SK-N-SH (cell line): ENCODE results near the gene IL22RA1. TPM values are rescaled to one million over a fixed set of nuclear protein-coding genes. Genes with fewer than 3 reads are reported as not detected.

ENCODE experiments used
- CTCF ChIA-PET: fragments of 300-600, 350-600 bp; formaldehyde crosslinking; extraction: SDS; loops from one replicate; lab custom pipeline; 2021; lab: Yijun Ruan, JAX
- POLR2A ChIA-PET: fragments of 350-600 bp; sonication (Branson Sonifier 250); formaldehyde crosslinking; extraction: SDS; loops from one replicate; lab custom pipeline; 2020; ENCODE audit warnings: antibody characterized with exemption, inconsistent platforms; lab: Yijun Ruan, JAX
- DNase-seq: peaks from one replicate; pipeline ENCODE4 v3.0.0; 2012
- H2AFZ ChIP-seq: fragments of 200-600 bp; sonication (generic); 2 replicates; pipeline ENCODE4 v1.8.1; 2016; ENCODE audit warnings: antibody characterized with exemption, mild to moderate bottlenecking, low read depth
- H3F3A ChIP-seq: fragments of 200-600 bp; sonication (generic); replicated peaks from 2 replicates; pipeline ENCODE3; 2016; ENCODE audit warnings: antibody characterized with exemption, mild to moderate bottlenecking; ENCODE audit not compliant: insufficient read depth
- H3K27ac ChIP-seq, 2 experiments: fragments of 200-500 bp in 1 of 2; fragments of 200-600 bp in 1 of 2; sonication (Bioruptor generic) in 1 of 2; sonication (generic), shearing (Covaris generic) in 1 of 2; 2 replicates each; pipeline versions ENCODE4 v1.5.1 to v1.6.1; 2014 to 2016; ENCODE audit warnings: low read depth in 2 of 2, inconsistent platforms in 1 of 2, low read length in 1 of 2, mild to moderate bottlenecking in 1 of 2, mixed read lengths in 1 of 2
- H3K27me3 ChIP-seq: fragments of 200-600 bp; sonication (generic), shearing (Covaris generic); 2 replicates; pipeline ENCODE4 v1.6.1; 2016; ENCODE audit warnings: mixed run types; ENCODE audit not compliant: insufficient read depth
- H3K36me3 ChIP-seq, 2 experiments: fragments of 200-500 bp in 1 of 2; fragments of 200-600 bp in 1 of 2; sonication (Bioruptor generic) in 1 of 2; sonication (generic) in 1 of 2; replicated peaks in 1 of 2; 2 replicates each; pipeline versions ENCODE3 to v1.5.1; 2014 to 2016; ENCODE audit warnings: low read length in 1 of 2, mild to moderate bottlenecking in 1 of 2; ENCODE audit not compliant: insufficient read depth in 2 of 2, control insufficient read depth in 1 of 2
- H3K4me1 ChIP-seq, 2 experiments: fragments of 200-500 bp in 1 of 2; fragments of 200-600 bp in 1 of 2; sonication (Bioruptor generic) in 1 of 2; sonication (generic), shearing (Covaris generic) in 1 of 2; 2 replicates each; pipeline versions ENCODE4 v1.5.1 to v1.6.1; 2014 to 2016; ENCODE audit warnings: low read depth in 1 of 2, low read length in 1 of 2, mixed run types in 1 of 2; ENCODE audit not compliant: insufficient read depth in 2 of 2, control insufficient read depth in 1 of 2
- H3K4me2 ChIP-seq: fragments of 200-600 bp; sonication (generic), shearing (Covaris generic); 2 replicates; pipeline ENCODE4 v1.6.1; 2017; ENCODE audit warnings: mixed run types
- H3K4me3 ChIP-seq, 2 experiments: fragments of 200-500 bp in 1 of 2; fragments of 200-600 bp in 1 of 2; sonication (Bioruptor generic) in 1 of 2; sonication (generic), shearing (Covaris generic) in 1 of 2; 2 replicates each; pipeline versions ENCODE4 v1.5.1 to v1.8.1; 2014 to 2016; ENCODE audit warnings: low read depth in 2 of 2, inconsistent platforms in 1 of 2, low read length in 1 of 2, mild to moderate bottlenecking in 1 of 2, mixed read lengths in 1 of 2, moderate library complexity in 1 of 2
- H3K79me2 ChIP-seq: fragments of 200-600 bp; sonication (generic); 2 replicates; pipeline ENCODE4 v1.8.1; 2017; ENCODE audit warnings: mild to moderate bottlenecking; ENCODE audit not compliant: insufficient read depth
- H3K9ac ChIP-seq: fragments of 200-600 bp; sonication (generic); 2 replicates; pipeline ENCODE4 v1.6.1; 2017; ENCODE audit warnings: mixed run types
- H3K9me2 ChIP-seq: fragments of 200-600 bp; sonication (generic); 2 replicates; pipeline ENCODE4 v1.6.1; 2017; ENCODE audit warnings: mixed run types
- H3K9me3 ChIP-seq: fragments of 200-600 bp; sonication (generic); 2 replicates; pipeline ENCODE4 v1.6.1; 2017; ENCODE audit warnings: mixed run types, mild to moderate bottlenecking, moderate library complexity
- H4K20me1 ChIP-seq: fragments of 200-600 bp; sonication (generic); 2 replicates; pipeline ENCODE4 v1.6.1; 2017; ENCODE audit warnings: mild to moderate bottlenecking, mixed run types; ENCODE audit not compliant: insufficient read depth
- CHD2 ChIP-seq: fragments of 150-350 bp; IDR thresholded peaks from 2 replicates; pipeline ENCODE4 v1.6.1; 2018; ENCODE audit warnings: low read length; ENCODE audit not compliant: partially characterized antibody
- EP300 ChIP-seq, 2 experiments: IDR thresholded peaks; 2 replicates each; pipeline versions ENCODE4 v1.4.0 to v1.6.1; 2012; ENCODE audit warnings: borderline replicate concordance in 1 of 2, low read depth in 1 of 2, low read length in 1 of 2
- GATA2 ChIP-seq: sonication (generic); formaldehyde crosslinking; IDR thresholded peaks from 2 replicates; pipeline ENCODE4 v1.5.0; 2020; ENCODE audit warnings: mild to moderate bottlenecking, missing genetic modification reagents
- JUND ChIP-seq: IDR thresholded peaks from 2 replicates; pipeline ENCODE4 v1.4.0; 2012
- MXI1 ChIP-seq: IDR thresholded peaks from 2 replicates; pipeline ENCODE4 v1.6.1; 2012; ENCODE audit warnings: mild to moderate bottlenecking, low read depth, low read length, improper control_type of control experiment
- NFIC ChIP-seq: IDR thresholded peaks from 2 replicates; pipeline ENCODE4 v1.4.0; 2012; ENCODE audit warnings: borderline replicate concordance
- NRF1 ChIP-seq: IDR thresholded peaks from 2 replicates; pipeline ENCODE4 v1.6.1; 2012; ENCODE audit warnings: low read depth, mild to moderate bottlenecking, low read length
- RAD21 ChIP-seq: IDR thresholded peaks from 2 replicates; pipeline ENCODE4 v1.6.1; 2012; ENCODE audit warnings: mild to moderate bottlenecking, low read length
- SIN3A ChIP-seq: IDR thresholded peaks from 2 replicates; pipeline ENCODE4 v1.6.1; 2012; ENCODE audit warnings: low read depth, mild to moderate bottlenecking, low read length, moderate library complexity, borderline replicate concordance
- SMC3 ChIP-seq: IDR thresholded peaks from 2 replicates; pipeline ENCODE4 v1.6.1; 2012; ENCODE audit warnings: low read depth, low read length, improper control_type of control experiment
- TAF1 ChIP-seq: IDR thresholded peaks from 2 replicates; pipeline ENCODE4 v1.6.1; 2012; ENCODE audit warnings: low read depth, mild to moderate bottlenecking, low read length, moderate library complexity, borderline replicate concordance
- TCF12 ChIP-seq: IDR thresholded peaks from 2 replicates; pipeline ENCODE4 v1.4.0; 2012
- TEAD4 ChIP-seq: IDR thresholded peaks from 2 replicates; pipeline ENCODE4 v1.4.0; 2012; ENCODE audit warnings: mild to moderate bottlenecking, borderline replicate concordance; ENCODE audit not compliant: insufficient read depth
- YY1 ChIP-seq: IDR thresholded peaks from 2 replicates; pipeline ENCODE4 v1.4.0; 2012; ENCODE audit warnings: low read depth, mild to moderate bottlenecking
- WGBS: methylation state at CpG from one replicate; pipeline ENCODE4 v1.1.6; 2017; ENCODE audit warnings: low lambda C conversion rate; 5-methylcytosine and 5-hydroxymethylcytosine counted together
- polyA plus RNA-seq, 3 experiments: library from polyadenylated mRNA; depleted of rRNA; stranded (reverse); fragments of >200 nt; gene quantifications; 2 replicates each; pipeline ENCODE4 v1.2.3, GENCODE V29; 2012
- TF ChIP-seq, protein P1 (sequence below): IDR thresholded peaks from 2 replicates; pipeline ENCODE4 v1.4.0; 2012; ENCODE audit warnings: low read depth, borderline replicate concordance
- TF ChIP-seq, protein P2 (sequence below): IDR thresholded peaks from 2 replicates; pipeline ENCODE4 v1.4.0; 2012; ENCODE audit warnings: low read depth
- TF ChIP-seq, protein P3 (sequence below): IDR thresholded peaks from 2 replicates; pipeline ENCODE4; 2012
- TF ChIP-seq, protein P4 (sequence below): IDR thresholded peaks from 2 replicates; pipeline ENCODE4 v1.6.1; 2012; ENCODE audit warnings: mild to moderate bottlenecking, low read depth, low read length, moderate library complexity

Gene IL22RA1
- polyA plus RNA-seq, 1 of the 3 experiments (the other 2 are of a cell fraction): 0.03 TPM

DNA sequence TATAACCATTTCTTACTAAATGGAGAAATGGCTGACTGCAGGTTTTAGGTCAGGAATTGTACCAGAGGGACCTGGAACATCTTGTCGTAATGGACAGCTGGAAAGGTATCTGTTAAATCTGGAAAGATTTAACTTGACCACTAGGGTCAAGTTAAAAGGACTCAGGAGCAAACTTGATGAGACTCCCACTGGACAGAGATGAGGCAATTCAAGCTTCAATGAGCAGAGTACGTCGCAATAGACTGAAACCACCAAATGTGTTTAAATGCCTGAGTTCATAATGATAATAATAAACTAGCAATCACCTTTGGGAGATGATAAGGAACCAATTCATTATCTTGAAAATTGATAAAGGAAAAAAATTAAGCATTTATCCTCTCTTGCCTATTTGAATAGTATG lies 35.5 kb upstream of the IL22RA1 start (continued):
- TF ChIP-seq, protein P1, sequence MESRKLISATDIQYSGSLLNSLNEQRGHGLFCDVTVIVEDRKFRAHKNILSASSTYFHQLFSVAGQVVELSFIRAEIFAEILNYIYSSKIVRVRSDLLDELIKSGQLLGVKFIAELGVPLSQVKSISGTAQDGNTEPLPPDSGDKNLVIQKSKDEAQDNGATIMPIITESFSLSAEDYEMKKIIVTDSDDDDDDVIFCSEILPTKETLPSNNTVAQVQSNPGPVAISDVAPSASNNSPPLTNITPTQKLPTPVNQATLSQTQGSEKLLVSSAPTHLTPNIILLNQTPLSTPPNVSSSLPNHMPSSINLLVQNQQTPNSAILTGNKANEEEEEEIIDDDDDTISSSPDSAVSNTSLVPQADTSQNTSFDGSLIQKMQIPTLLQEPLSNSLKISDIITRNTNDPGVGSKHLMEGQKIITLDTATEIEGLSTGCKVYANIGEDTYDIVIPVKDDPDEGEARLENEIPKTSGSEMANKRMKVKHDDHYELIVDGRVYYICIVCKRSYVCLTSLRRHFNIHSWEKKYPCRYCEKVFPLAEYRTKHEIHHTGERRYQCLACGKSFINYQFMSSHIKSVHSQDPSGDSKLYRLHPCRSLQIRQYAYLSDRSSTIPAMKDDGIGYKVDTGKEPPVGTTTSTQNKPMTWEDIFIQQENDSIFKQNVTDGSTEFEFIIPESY: no peak
- TF ChIP-seq, protein P2, sequence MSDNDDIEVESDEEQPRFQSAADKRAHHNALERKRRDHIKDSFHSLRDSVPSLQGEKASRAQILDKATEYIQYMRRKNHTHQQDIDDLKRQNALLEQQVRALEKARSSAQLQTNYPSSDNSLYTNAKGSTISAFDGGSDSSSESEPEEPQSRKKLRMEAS: no peak
- TF ChIP-seq TCF12 (no peak), GATA2 (CRISPR knock-in tag) (no peak), SMC3 (no peak), NRF1 (no peak), MXI1 (no peak), SIN3A (no peak), JUND (no peak)
- TF ChIP-seq, protein P3, sequence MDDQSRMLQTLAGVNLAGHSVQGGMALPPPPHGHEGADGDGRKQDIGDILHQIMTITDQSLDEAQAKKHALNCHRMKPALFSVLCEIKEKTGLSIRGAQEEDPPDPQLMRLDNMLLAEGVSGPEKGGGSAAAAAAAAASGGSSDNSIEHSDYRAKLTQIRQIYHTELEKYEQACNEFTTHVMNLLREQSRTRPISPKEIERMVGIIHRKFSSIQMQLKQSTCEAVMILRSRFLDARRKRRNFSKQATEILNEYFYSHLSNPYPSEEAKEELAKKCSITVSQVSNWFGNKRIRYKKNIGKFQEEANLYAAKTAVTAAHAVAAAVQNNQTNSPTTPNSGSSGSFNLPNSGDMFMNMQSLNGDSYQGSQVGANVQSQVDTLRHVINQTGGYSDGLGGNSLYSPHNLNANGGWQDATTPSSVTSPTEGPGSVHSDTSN: no peak

DNA sequence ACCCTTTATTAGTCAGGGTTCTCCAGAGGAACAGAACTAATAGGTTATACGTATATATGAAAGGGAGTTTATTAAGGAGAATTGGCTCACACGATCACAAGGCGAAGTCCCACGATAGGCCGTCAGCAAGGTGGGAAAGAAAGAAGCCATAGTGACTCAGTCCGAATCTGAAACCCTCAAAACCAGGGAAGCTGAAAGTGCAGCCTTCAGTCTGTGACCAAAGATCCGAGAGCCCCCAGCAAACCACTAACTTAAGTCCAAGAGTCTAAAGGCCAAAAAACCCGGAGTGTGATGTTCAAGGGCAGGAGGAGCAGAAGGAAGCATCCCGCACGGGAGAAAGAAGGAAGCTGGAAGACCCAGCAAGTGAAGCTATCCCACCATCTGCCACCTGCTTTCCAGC lies 34.2 kb upstream of the IL22RA1 start:
- Histone ChIP-seq H3F3A (no peaks in the 10 kb centered on the region), H4K20me1 (no peaks in the 10 kb centered on the region), H3K4me2 (no peak overlapping the region), H3K27ac (no peak overlapping the region), H3K4me1 (no peaks in the 10 kb centered on the region), H3K9me3 (no peaks in the 10 kb centered on the region; the same call in 1 of the 2 replicates), H3K9ac (no peak overlapping the region), H3K9me2 (no peaks in the 10 kb centered on the region), H3K4me3 (no peak overlapping the region), H2AFZ (no peak overlapping the region), H3K79me2 (no peaks in the 10 kb centered on the region), H3K27me3 (no peaks in the 10 kb centered on the region), H3K36me3 (no peaks in the 10 kb centered on the region)
- 84% methylated on average over 10 of the region's 10 CpGs for WGBS
- CTCF ChIA-PET: interaction anchor here (0.6 kb wide), 1 partner anchor 116 kb away, joined by 3 read pairs; no protein-coding TSS in a partner anchor
- TF ChIP-seq EP300 (IDR thresholded peaks at IDR 0.05; ENCODE audit: borderline replicate concordance in 1 of 2, low read depth in 1 of 2, low read length in 1 of 2): no peak
- DNase-seq: no peak
- POLR2A ChIA-PET: no interaction called here

DNA sequence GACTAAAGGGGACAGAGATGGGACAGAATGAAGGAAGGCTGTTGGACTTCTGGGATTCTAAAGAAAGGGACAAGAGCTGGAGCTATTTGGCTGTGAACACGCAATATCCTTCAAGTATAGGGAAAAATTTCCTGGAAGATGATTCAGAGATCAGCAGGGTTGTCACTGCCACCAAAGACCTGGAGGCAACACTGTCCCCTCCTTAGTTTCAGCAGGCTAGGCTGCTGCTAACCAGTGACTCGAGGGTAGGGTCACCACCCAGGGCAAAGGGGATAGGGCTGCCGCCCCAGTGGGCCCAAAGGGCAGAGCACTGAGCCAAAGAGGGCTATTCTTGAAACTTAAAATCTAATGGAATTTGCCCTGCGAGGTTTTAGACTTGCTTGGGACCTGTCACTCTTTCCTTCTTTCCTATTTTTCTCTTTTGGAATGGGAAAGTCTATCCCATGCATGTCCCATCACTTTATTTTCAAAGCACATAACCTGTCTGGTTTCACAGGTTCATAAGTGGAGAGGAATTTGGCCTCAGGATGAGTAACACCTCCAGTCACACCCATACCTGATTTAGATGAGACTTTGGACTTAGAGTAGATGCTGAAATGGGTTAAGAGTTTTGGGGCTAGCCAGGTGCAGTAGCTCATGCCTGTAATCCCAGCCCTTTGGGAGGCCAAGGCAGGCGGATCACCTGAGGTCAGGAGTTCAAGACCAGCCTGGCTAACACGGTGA lies 32.3 kb upstream of the IL22RA1 start:
- ChIA-PET POLR2A (no interaction called here), CTCF (interaction anchor here (1.3 kb wide), 1 partner anchor 25 kb away, joined by 4 read pairs; no protein-coding TSS in a partner anchor)
- H3K27me3 ChIP-seq: no peaks in the 10 kb centered on the region
- H4K20me1 ChIP-seq: no peaks in the 10 kb centered on the region
- WGBS: 48% methylated on average over 5 of the region's 6 CpGs
- no peak overlapping the region for H3K27ac ChIP-seq
- no peaks in the 10 kb centered on the region for H3K9me2 ChIP-seq
- no peaks in the 10 kb centered on the region for H3K36me3 ChIP-seq
- no peak overlapping the region for H3K4me3 ChIP-seq
- no peak for DNase-seq
- no peak overlapping the region for H3K9ac ChIP-seq
- TF ChIP-seq YY1 (no peak), RAD21 (no peak), TEAD4 (no peak), SMC3 (no peak), CHD2 (no peak), NFIC (no peak), MXI1 (no peak), NRF1 (no peak), TCF12 (no peak), TAF1 (no peak)
- TF ChIP-seq, protein P4, sequence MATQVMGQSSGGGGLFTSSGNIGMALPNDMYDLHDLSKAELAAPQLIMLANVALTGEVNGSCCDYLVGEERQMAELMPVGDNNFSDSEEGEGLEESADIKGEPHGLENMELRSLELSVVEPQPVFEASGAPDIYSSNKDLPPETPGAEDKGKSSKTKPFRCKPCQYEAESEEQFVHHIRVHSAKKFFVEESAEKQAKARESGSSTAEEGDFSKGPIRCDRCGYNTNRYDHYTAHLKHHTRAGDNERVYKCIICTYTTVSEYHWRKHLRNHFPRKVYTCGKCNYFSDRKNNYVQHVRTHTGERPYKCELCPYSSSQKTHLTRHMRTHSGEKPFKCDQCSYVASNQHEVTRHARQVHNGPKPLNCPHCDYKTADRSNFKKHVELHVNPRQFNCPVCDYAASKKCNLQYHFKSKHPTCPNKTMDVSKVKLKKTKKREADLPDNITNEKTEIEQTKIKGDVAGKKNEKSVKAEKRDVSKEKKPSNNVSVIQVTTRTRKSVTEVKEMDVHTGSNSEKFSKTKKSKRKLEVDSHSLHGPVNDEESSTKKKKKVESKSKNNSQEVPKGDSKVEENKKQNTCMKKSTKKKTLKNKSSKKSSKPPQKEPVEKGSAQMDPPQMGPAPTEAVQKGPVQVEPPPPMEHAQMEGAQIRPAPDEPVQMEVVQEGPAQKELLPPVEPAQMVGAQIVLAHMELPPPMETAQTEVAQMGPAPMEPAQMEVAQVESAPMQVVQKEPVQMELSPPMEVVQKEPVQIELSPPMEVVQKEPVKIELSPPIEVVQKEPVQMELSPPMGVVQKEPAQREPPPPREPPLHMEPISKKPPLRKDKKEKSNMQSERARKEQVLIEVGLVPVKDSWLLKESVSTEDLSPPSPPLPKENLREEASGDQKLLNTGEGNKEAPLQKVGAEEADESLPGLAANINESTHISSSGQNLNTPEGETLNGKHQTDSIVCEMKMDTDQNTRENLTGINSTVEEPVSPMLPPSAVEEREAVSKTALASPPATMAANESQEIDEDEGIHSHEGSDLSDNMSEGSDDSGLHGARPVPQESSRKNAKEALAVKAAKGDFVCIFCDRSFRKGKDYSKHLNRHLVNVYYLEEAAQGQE: no peak
- no peak overlapping the region for H3K4me2 ChIP-seq
- no peaks in the 10 kb centered on the region; the same call in 1 of the 2 replicates for H3K9me3 ChIP-seq
- H3F3A ChIP-seq: no peaks in the 10 kb centered on the region
- H3K79me2 ChIP-seq: no peaks in the 10 kb centered on the region
- H2AFZ ChIP-seq: no peak overlapping the region
- no peaks in the 10 kb centered on the region for H3K4me1 ChIP-seq
